ENCODE measurements around the gene CILP. TPM values are rescaled to one million over a fixed set of nuclear protein-coding genes. Genes with fewer than 3 reads are reported as not detected.
"Not testable (repeated sequence)": the region's sequence is repeated elsewhere in the genome, so short reads cannot be mapped to it uniquely, and the experiment has no call there.

The CILP gene
- total RNA-seq, 1 donor = under 0.01 TPM

- DNase-seq (ENCODE audit: low read depth) = peak; percentile 94
- no peak for TF ChIP-seq CTCF (IDR thresholded peaks at IDR 0.05; ENCODE audit: insufficient read depth, low read length)
- H3K4me3 ChIP-seq (ENCODE audit: low read depth, low read length) = peak within 1 kb of the TSS; percentile 92
Observed at GRCh38 chr15:65184868-65185717, 26.2 kb downstream of the CILP start, which contains the start of gene CLPX. TSS of gene CLPX (minus strand) at chr15:65185342. CDS start at chr15:65185153, 189 bp downstream.

- DNase-seq (ENCODE audit: low read depth) = peak; percentile 44
- no peak for TF ChIP-seq CTCF (IDR thresholded peaks at IDR 0.05; ENCODE audit: insufficient read depth, low read length)
- H3K4me3 ChIP-seq (ENCODE audit: low read depth, low read length) = peak overlapping the region; percentile 92
Observed at GRCh38 chr15:65184305-65184867, 26.9 kb downstream of the CILP start.

GRCh38 chr15:65183865-65184159, 27.5 kb downstream of the CILP start:
- H3K4me3 ChIP-seq (ENCODE audit: low read depth, low read length) = peak overlapping the region; percentile 92
- no peak for TF ChIP-seq CTCF (IDR thresholded peaks at IDR 0.05; ENCODE audit: insufficient read depth, low read length)
- DNase-seq (ENCODE audit: low read depth) = no peak

- TF ChIP-seq CTCF (IDR thresholded peaks at IDR 0.05; ENCODE audit: insufficient read depth, low read length) = no peak
- DNase-seq (ENCODE audit: low read depth) = no peak
Observed at GRCh38 chr15:65182538-65182937, 28.7 kb downstream of the CILP start.

DNA sequence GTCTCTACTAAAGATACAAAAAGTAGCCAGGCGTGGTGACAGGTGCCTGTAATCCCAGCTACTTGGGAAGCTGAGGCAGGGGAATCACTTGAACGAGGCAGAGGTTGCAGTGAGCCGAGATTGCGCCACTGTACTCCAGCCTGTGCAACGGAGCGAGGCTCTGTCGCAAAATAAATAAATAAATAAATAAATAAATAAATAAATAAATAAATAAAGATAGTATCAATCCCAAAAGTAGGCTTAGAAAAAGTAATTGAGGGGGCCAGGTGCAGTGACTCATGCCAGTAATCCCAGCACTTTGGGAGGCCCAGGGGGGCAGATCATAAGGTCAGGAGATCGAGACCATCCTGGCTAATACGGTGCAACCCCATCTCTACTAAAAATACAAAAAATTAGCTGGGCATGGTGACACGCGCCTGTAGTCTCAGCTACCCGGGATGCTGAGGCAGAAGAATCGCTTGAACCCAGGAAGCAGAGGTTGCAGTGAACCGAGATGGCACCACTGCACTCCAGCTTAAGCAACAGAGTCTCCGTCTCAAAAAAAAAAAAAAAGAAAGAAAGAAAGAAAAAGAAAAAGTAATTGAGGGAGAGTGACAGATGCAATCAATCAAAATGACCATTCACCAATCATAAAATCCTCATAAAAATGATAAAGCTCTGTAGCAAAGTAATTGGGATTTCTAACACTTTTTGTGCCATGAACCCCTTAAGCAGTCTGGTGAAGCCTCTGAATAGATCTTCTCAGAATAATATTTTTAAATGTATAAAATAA, 29.5 kb downstream of the CILP start:
- H3K4me3 ChIP-seq (ENCODE audit: low read depth, low read length); DNase-seq (ENCODE audit: low read depth): not testable (repeated sequence)

More at GRCh38 chr15:65182538-65182937, 28.7 kb downstream of the CILP start:
- H3K4me3 ChIP-seq (ENCODE audit: low read depth, low read length) = no peak overlapping the region

DNA sequence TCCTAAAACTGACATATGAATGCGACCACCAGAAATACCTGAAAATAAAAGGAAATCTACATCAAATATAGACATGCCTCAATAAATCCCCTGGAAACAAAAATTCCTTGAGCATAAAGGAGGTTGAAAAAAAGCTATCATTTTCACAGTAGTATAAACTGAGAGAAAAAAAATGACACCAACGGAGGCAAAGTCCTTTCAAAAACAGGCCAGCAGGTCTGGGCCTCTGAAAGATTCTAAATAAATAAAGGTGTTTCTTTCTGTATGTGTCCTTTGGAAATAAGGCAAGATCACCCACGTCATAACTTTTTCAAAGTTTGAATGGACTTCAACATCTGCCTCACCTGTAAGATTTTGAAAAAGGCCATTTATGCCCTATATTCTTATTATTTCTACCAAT, 31.1 kb downstream of the CILP start:
- no peak for DNase-seq (ENCODE audit: low read depth)
- TF ChIP-seq CTCF (IDR thresholded peaks at IDR 0.05; ENCODE audit: insufficient read depth, low read length) = no peak
- H3K4me3 ChIP-seq (ENCODE audit: low read depth, low read length) = no peak overlapping the region

DNA sequence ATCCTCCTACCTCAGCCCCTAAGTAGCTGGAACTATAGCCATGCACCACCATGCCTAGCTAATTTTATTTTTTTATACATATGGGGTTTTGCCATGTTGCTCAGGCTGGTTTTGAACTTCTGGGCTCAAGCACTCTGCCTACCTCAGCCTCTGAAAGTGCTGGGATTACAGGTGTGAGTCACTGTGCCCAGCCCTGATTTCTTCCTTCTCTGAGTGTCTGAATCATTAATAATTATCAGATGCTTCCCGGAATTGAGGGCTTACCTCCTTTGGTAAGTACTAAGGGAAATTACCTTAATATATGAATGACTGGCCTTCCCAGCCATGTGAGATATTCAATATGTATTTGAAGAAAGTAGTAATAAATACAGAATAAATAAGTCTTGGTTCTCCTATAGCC, 33.4 kb downstream of the CILP start:
- DNase-seq (ENCODE audit: low read depth) = no peak
- H3K4me3 ChIP-seq (ENCODE audit: low read depth, low read length) = no peak overlapping the region
- no peak for TF ChIP-seq CTCF (IDR thresholded peaks at IDR 0.05; ENCODE audit: insufficient read depth, low read length)
